Kidney (tissue), 14 donors: ENCODE results near the gene DDX11. TPM values are rescaled to one million over a fixed set of nuclear protein-coding genes. Genes with fewer than 3 reads are reported as not detected.
"Not testable (repeated sequence)": the region's sequence is repeated elsewhere in the genome, so short reads cannot be mapped to it uniquely, and the experiment has no call there.

Source experiments
- DNase-seq, 5 donors: peaks; one replicate each; pipeline ENCODE4 v3.0.0-alpha.2; 2013 to 2020
- FAIRE-seq: peaks from 2 replicates; lab custom pipeline; 2012; peaks lifted over from hg19 to GRCh38; lab: Jason Lieb, UNC
- H3K27ac ChIP-seq, 2 donors: one replicate each; pipeline ENCODE4 v1.7.0; 2013; ENCODE audit warnings: low read depth in 2 of 2, low read length in 2 of 2, inconsistent platforms in 1 of 2
- H3K27me3 ChIP-seq: one replicate; pipeline ENCODE4 v1.7.1; 2013; ENCODE audit warnings: low read length, inconsistent platforms; ENCODE audit not compliant: control insufficient read depth, insufficient read depth
- H3K36me3 ChIP-seq, 3 donors: one replicate each; pipeline versions ENCODE4 v1.7.0 to v1.7.1; 2013; ENCODE audit warnings: low read length in 3 of 3, control low read depth in 1 of 3, inconsistent platforms in 1 of 3; ENCODE audit not compliant: insufficient read depth in 3 of 3, control insufficient read depth in 2 of 3
- H3K4me1 ChIP-seq, 3 donors: one replicate each; pipeline versions ENCODE4 v1.7.0 to v1.7.1; 2013; ENCODE audit warnings: low read length in 3 of 3, inconsistent platforms in 1 of 3, low read depth in 1 of 3; ENCODE audit not compliant: control insufficient read depth in 2 of 3, insufficient read depth in 2 of 3
- H3K4me3 ChIP-seq, 3 donors: one replicate each; pipeline versions ENCODE4 v1.7.0 to v1.8.1; 2013; ENCODE audit warnings: low read length in 3 of 3, control low read depth in 1 of 3, inconsistent platforms in 1 of 3
- H3K9ac ChIP-seq, 3 donors: one replicate each; pipeline versions ENCODE4 v1.7.0 to v1.7.1; 2013; ENCODE audit warnings: low read length in 3 of 3, control low read depth in 1 of 3, inconsistent platforms in 1 of 3
- H3K9me3 ChIP-seq, 3 donors: one replicate each; pipeline versions ENCODE4 v1.7.0 to v1.7.1; 2013; ENCODE audit warnings: low read length in 3 of 3, control low read depth in 1 of 3, inconsistent platforms in 1 of 3; ENCODE audit not compliant: control insufficient read depth in 2 of 3, insufficient read depth in 1 of 3
- CTCF ChIP-seq: IDR thresholded peaks from 3 replicates; pipeline ENCODE4 v1.5.1; 2012; ENCODE audit warnings: mild to moderate bottlenecking, moderate library complexity, borderline replicate concordance; ENCODE audit not compliant: insufficient read depth; ENCODE audit errors: extremely low read depth
- intact Hi-C: fragments of 100-400 bp; cut with DNase I; formaldehyde crosslinking; loops from one replicate; pipeline ENCODE4 v1.11.1; 2022
- polyA plus RNA-seq: library from polyadenylated mRNA; stranded (reverse); fragments of 350-450 nt; fragmentation: Illumina TruSeq; extraction: RNeasy Lipid Tissue Mini Kit (QIAGEN cat#74804); gene quantifications from one replicate; pipeline ENCODE4 v1.2.3, GENCODE V29; 2014; ENCODE audit warnings: low read depth, low replicate concordance; ENCODE audit not compliant: insufficient read depth
- total RNA-seq: library from RNA; stranded (reverse); fragmentation: NEBNext Ultra II Directional; extraction: Animal tissue kit (Norgen Biotek cat#: 25700); gene quantifications from one replicate; pipeline ENCODE4 v1.2.1, GENCODE V29; 2021
- donor health status: control.
- donor health status: control.
- donor health status: control.
- donor health status: control.
- donor health status: control.
- donor health status: DM: yes; HTN: yes; CAD: no.
- donor health status: Normal renal cell carcinoma (clear cell type).

DDX11 gene
- total and polyA plus RNA-seq, 2 donors from 2014 or later: 1.9 to 29.9 TPM

GRCh38 chr12:31103561-31103975 is 29.9 kb downstream of the DDX11 start:
- H3K9ac ChIP-seq, FAIRE-seq, intact Hi-C loops, H3K27ac ChIP-seq, H3K27me3 ChIP-seq, H3K4me1 ChIP-seq, H3K4me3 ChIP-seq, H3K9me3 ChIP-seq, H3K36me3 ChIP-seq: not testable (repeated sequence)
- peak in 1 of 5 donors; percentile 24 for DNase-seq

GRCh38 chr12:31104220-31104619 is 30.6 kb downstream of the DDX11 start:
- intact Hi-C loops, DNase-seq: not testable (repeated sequence)

GRCh38 chr12:31104773-31105172 is 31.1 kb downstream of the DDX11 start:
- H3K9ac ChIP-seq, H3K4me3 ChIP-seq, H3K9me3 ChIP-seq, H3K27me3 ChIP-seq, H3K27ac ChIP-seq, DNase-seq, H3K4me1 ChIP-seq, H3K36me3 ChIP-seq, intact Hi-C loops, FAIRE-seq: not testable (repeated sequence)

More at GRCh38 chr12:31104220-31104619, 30.6 kb downstream of the DDX11 start:
- H3K4me3 ChIP-seq, H3K9me3 ChIP-seq, H3K27ac ChIP-seq, H3K36me3 ChIP-seq, H3K27me3 ChIP-seq, H3K9ac ChIP-seq, H3K4me1 ChIP-seq, FAIRE-seq: not testable (repeated sequence)

- Histone ChIP-seq H3K27me3 (no peaks in the 10 kb centered on the region), H3K27ac (no peak overlapping the region), H3K4me1 (no peaks in the 10 kb centered on the region), H3K9ac (no peak overlapping the region), H3K4me3 (no peak overlapping the region), H3K36me3 (no peaks in the 10 kb centered on the region), H3K9me3 (no peaks in the 10 kb centered on the region)
- no peak for DNase-seq
- FAIRE-seq: no peak
- no peak for TF ChIP-seq CTCF
- intact Hi-C loops: no loop called here
Measured at GRCh38 chr12:31105668-31106067, 32.0 kb downstream of the DDX11 start.

- Histone ChIP-seq H3K27ac (no peak overlapping the region), H3K9me3 (no peaks in the 10 kb centered on the region), H3K4me1 (no peaks in the 10 kb centered on the region), H3K36me3 (no peaks in the 10 kb centered on the region), H3K27me3 (no peaks in the 10 kb centered on the region), H3K4me3 (no peak overlapping the region), H3K9ac (no peak overlapping the region)
- no peak for TF ChIP-seq CTCF
- intact Hi-C loops: no loop called here
- FAIRE-seq (no peak), DNase-seq (no peak)
Measured at GRCh38 chr12:31106101-31106803, 32.6 kb downstream of the DDX11 start.

GRCh38 chr12:31109773-31110172 is 36.1 kb downstream of the DDX11 start:
- not testable (repeated sequence) for FAIRE-seq, DNase-seq

GRCh38 chr12:31110263-31110662 is 36.6 kb downstream of the DDX11 start:
- intact Hi-C loops, FAIRE-seq, H3K27ac ChIP-seq: not testable (repeated sequence)

More at GRCh38 chr12:31109773-31110172, 36.1 kb downstream of the DDX11 start:
- H3K4me1 ChIP-seq, H3K27ac ChIP-seq, H3K4me3 ChIP-seq, H3K9ac ChIP-seq, H3K9me3 ChIP-seq, H3K36me3 ChIP-seq, H3K27me3 ChIP-seq, intact Hi-C loops: not testable (repeated sequence)

More at GRCh38 chr12:31110263-31110662, 36.6 kb downstream of the DDX11 start:
- H3K36me3 ChIP-seq, H3K9me3 ChIP-seq, H3K9ac ChIP-seq, H3K4me3 ChIP-seq, H3K4me1 ChIP-seq, H3K27me3 ChIP-seq: not testable (repeated sequence)
- DNase-seq: peak in 3 of 5 donors; percentile 39 to 61 (median 41)
